Measurements from ENCODE around the gene TMEM89.

TMEM89 gene

GRCh38 chr3:48628277-48629017, 6.9 kb upstream of the TMEM89 start:
- ChIA-PET CTCF (interaction anchor here (0.6 kb wide), 1 partner anchor 361 kb away, joined by 3 read pairs; no protein-coding TSS in a partner anchor), POLR2A (no interaction called here)
- peaks cover 0 to 87% of the 10 kb centered on the region in 2 experiments; a peak in 1 of 3 replicates for H3K36me3 ChIP-seq (ENCODE audit: control insufficient read depth in 2 of 2, insufficient read depth in 1 of 2, low read length in 2 of 2)

GRCh38 chr3:48625600-48625999, 4.0 kb upstream of the TMEM89 start:
- POLR2A ChIA-PET, result no interaction called here
- peaks cover 0 to 58% of the 10 kb centered on the region in 2 experiments; a peak in 1 of 3 replicates for H3K36me3 ChIP-seq (ENCODE audit: control insufficient read depth in 2 of 2, insufficient read depth in 1 of 2, low read length in 2 of 2)
- CTCF ChIA-PET, result no interaction called here
- H3K4me1 ChIP-seq (ENCODE audit: control insufficient read depth, insufficient read depth, low read length), result no peaks in the 10 kb centered on the region
- TF ChIP-seq ZNF112 (tag by site-specific recombination; IDR thresholded peaks at IDR 0.05) (no peak), ZNF670 (tag by site-specific recombination; IDR thresholded peaks at IDR 0.05; ENCODE audit: low read depth) (no peak), GLI2 (tag by site-specific recombination; IDR thresholded peaks at IDR 0.05; ENCODE audit: borderline replicate concordance, low read depth) (no peak), ZBTB44 (tag by site-specific recombination; IDR thresholded peaks at IDR 0.05) (no peak), ZNF792 (tag by site-specific recombination; IDR thresholded peaks at IDR 0.05) (no peak), ZNF510 (tag by site-specific recombination; IDR thresholded peaks at IDR 0.05; ENCODE audit: insufficient replicate concordance) (no peak), ZNF266 (tag by site-specific recombination; IDR thresholded peaks at IDR 0.05; ENCODE audit: low read depth) (no peak), ZBTB17 (tag by site-specific recombination; IDR thresholded peaks at IDR 0.05) (no peak), RBAK (tag by site-specific recombination; IDR thresholded peaks at IDR 0.05) (no peak), KLF1 (tag by site-specific recombination; IDR thresholded peaks at IDR 0.05) (no peak), YY2 (tag by site-specific recombination; IDR thresholded peaks at IDR 0.05) (no peak), FEZF1 (tag by site-specific recombination; IDR thresholded peaks at IDR 0.05) (no peak), ZNF580 (tag by site-specific recombination; IDR thresholded peaks at IDR 0.05) (no peak), ZNF394 (tag by site-specific recombination; IDR thresholded peaks at IDR 0.05; ENCODE audit: borderline replicate concordance) (no peak), BCL11A (tag by site-specific recombination; IDR thresholded peaks at IDR 0.05; ENCODE audit: low read depth) (no peak), ZNF488 (tag by site-specific recombination; IDR thresholded peaks at IDR 0.05) (no peak)
- H3K27ac ChIP-seq (ENCODE audit: extremely low read depth, low read depth, low read length), result no peak overlapping the region
- H3K9me3 ChIP-seq (ENCODE audit: control insufficient read depth, insufficient read depth, low read depth, low read length), result no peaks in the 10 kb centered on the region
- H3K4me3 ChIP-seq (ENCODE audit: low read depth, low read length), result no peak overlapping the region

More at GRCh38 chr3:48628277-48629017, 6.9 kb upstream of the TMEM89 start:
- Histone ChIP-seq H3K4me3 (ENCODE audit: low read depth, low read length) (no peak overlapping the region), H3K27ac (ENCODE audit: extremely low read depth, low read depth, low read length) (no peak overlapping the region), H3K9me3 (ENCODE audit: control insufficient read depth, insufficient read depth, low read depth, low read length) (no peaks in the 10 kb centered on the region), H3K4me1 (ENCODE audit: control insufficient read depth, insufficient read depth, low read length) (no peaks in the 10 kb centered on the region)
- TF ChIP-seq GLIS1 (tag by site-specific recombination; IDR thresholded peaks at IDR 0.05) (peak; percentile 22; the same call in 1 of the 2 replicates), ZNF677 (tag by site-specific recombination; IDR thresholded peaks at IDR 0.05) (no peak), ZNF394 (tag by site-specific recombination; IDR thresholded peaks at IDR 0.05; ENCODE audit: borderline replicate concordance) (peak; percentile 55; the same call in 1 of the 2 replicates)

- POLR2A ChIA-PET, result interaction anchor here (1.2 kb wide), 1 partner anchor 10 kb away, joined by 7 read pairs; the partner anchor contains the start of gene SLC26A6
- TF ChIP-seq REPIN1 (tag by site-specific recombination; IDR thresholded peaks at IDR 0.05; ENCODE audit: low read depth), result no peak
- TF ChIP-seq ZBTB48 (tag by site-specific recombination; IDR thresholded peaks at IDR 0.05), result no peak
- TF ChIP-seq HOXA7 (CRISPR knock-in tag; IDR thresholded peaks at IDR 0.05; ENCODE audit: borderline replicate concordance), result no peak
- no peak for TF ChIP-seq FEZF1 (tag by site-specific recombination; IDR thresholded peaks at IDR 0.05)
- TF ChIP-seq ZSCAN16 (tag by site-specific recombination; IDR thresholded peaks at IDR 0.05), result no peak
- no peak for TF ChIP-seq ZNF701 (tag by site-specific recombination; IDR thresholded peaks at IDR 0.05)
- TF ChIP-seq RBAK (tag by site-specific recombination; IDR thresholded peaks at IDR 0.05), result no peak
- TF ChIP-seq ZNF140 (tag by site-specific recombination; IDR thresholded peaks at IDR 0.05), result no peak
- TF ChIP-seq ZNF404 (tag by site-specific recombination; IDR thresholded peaks at IDR 0.05), result no peak
- no peak for TF ChIP-seq KLF16 (tag by site-specific recombination; IDR thresholded peaks at IDR 0.05)
- TF ChIP-seq GLIS1 (tag by site-specific recombination; IDR thresholded peaks at IDR 0.05), result no peak
These were observed 3.2 kb upstream of the TMEM89 start for GRCh38 chr3:48624767-48625166.

More at GRCh38 chr3:48624767-48625166, 3.2 kb upstream of the TMEM89 start:
- Histone ChIP-seq H3K4me3 (ENCODE audit: low read depth, low read length) (no peak overlapping the region), H3K27ac (ENCODE audit: extremely low read depth, low read depth, low read length) (no peak overlapping the region), H3K4me1 (ENCODE audit: control insufficient read depth, insufficient read depth, low read length) (no peaks in the 10 kb centered on the region), H3K36me3 (ENCODE audit: control insufficient read depth in 2 of 2, insufficient read depth in 1 of 2, low read length in 2 of 2) (peaks cover 0 to 50% of the 10 kb centered on the region in 2 experiments; a peak in 1 of 3 replicates), H3K9me3 (ENCODE audit: control insufficient read depth, insufficient read depth, low read depth, low read length) (no peaks in the 10 kb centered on the region)
- CTCF ChIA-PET, result no interaction called here

Measured in HEK293 (cell line).